ENCODE results near the gene CXCR5.

CXCR5 gene

GRCh38 chr11:118923721-118924587 lies 40.3 kb downstream of the CXCR5 start:
- in situ Hi-C loops (cut with HindIII; ENCODE audit: low pct_ligation_motif_present, low sequenced_read_pairs) = no loop called here
- TF ChIP-seq, protein P1, sequence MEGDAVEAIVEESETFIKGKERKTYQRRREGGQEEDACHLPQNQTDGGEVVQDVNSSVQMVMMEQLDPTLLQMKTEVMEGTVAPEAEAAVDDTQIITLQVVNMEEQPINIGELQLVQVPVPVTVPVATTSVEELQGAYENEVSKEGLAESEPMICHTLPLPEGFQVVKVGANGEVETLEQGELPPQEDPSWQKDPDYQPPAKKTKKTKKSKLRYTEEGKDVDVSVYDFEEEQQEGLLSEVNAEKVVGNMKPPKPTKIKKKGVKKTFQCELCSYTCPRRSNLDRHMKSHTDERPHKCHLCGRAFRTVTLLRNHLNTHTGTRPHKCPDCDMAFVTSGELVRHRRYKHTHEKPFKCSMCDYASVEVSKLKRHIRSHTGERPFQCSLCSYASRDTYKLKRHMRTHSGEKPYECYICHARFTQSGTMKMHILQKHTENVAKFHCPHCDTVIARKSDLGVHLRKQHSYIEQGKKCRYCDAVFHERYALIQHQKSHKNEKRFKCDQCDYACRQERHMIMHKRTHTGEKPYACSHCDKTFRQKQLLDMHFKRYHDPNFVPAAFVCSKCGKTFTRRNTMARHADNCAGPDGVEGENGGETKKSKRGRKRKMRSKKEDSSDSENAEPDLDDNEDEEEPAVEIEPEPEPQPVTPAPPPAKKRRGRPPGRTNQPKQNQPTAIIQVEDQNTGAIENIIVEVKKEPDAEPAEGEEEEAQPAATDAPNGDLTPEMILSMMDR (IDR thresholded peaks at IDR 0.05; ENCODE audit: low read depth, low read length, missing control alignments) = no peak
- Histone ChIP-seq H3K36me3 (replicated peaks) (no peaks in the 10 kb centered on the region), H3K4me3 (ENCODE audit: low read depth, low read length) (peak overlapping the region; percentile 96), H3K27me3 (replicated peaks) (no peaks in the 10 kb centered on the region), H3K27ac (peak overlapping the region; percentile 18)
- no peak for DNase-seq

DNA sequence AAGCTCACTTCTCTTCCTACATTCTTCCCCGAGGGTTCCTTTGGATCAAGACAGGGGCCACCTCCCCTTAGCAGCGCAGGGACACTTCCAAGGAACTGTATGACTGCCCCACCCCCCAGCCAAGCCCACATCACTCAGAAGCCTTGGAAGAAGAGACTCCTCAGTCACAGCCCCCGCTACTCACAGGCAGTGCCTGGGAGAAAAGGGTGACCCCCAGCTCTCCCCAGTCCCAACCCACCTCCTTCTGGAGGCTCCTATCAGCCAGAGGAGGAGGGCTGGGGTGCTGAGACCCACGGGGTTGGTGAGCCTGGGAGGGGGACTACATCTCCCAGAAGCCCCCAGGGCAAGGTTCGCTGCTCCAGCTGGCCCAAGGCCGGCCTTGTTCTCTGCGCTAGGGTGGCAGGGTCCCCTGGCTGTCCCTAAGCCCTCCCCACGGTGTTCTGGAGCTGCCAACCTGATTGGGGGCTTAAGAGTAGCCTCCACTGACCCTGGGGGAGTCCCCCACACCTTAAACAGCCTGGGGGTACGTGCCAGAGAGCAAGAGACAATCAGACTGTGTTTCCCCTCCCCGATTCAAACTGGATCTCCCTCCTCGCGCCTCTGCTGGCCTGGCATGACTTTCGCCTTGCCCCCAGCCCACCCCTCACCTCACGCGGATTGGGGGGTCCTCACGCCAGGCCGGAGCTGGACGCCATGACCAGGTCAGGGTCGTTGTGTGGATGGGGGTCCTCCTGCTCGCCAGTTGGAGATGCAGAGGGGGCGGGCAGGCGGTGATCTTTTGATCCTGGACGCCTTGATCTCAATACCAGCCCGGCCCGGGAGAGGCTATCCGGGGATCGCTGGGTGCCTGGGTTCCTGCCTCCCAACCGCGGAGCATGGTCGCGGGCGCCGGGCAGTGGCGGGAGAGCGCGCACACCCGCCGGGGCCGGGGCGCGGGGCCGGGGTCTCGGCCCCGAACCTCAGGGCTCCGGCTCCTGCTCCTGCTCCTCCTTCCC lies 41.2 kb downstream of the CXCR5 start:
- Histone ChIP-seq H3K36me3 (replicated peaks) (no peaks in the 10 kb centered on the region), H3K27ac (peak overlapping the region; percentile 18), H3K4me3 (ENCODE audit: low read depth, low read length) (peak overlapping the region; percentile 96), H3K27me3 (replicated peaks) (no peaks in the 10 kb centered on the region)
- no peak for DNase-seq
- TF ChIP-seq, protein P1 (IDR thresholded peaks at IDR 0.05; ENCODE audit: low read depth, low read length, missing control alignments) = no peak
- in situ Hi-C loops (cut with HindIII; ENCODE audit: low pct_ligation_motif_present, low sequenced_read_pairs) = loop anchor here (25.0 kb wide), 1 partner anchor 213 kb away; no protein-coding TSS in a partner anchor

- TF ChIP-seq, protein P1 (IDR thresholded peaks at IDR 0.05; ENCODE audit: low read depth, low read length, missing control alignments) = no peak
- Histone ChIP-seq H3K27ac (no peak overlapping the region), H3K4me3 (ENCODE audit: low read depth, low read length) (no peak overlapping the region), H3K36me3 (replicated peaks) (no peaks in the 10 kb centered on the region), H3K27me3 (replicated peaks) (no peaks in the 10 kb centered on the region)
- DNase-seq = no peak
- in situ Hi-C loops (cut with HindIII; ENCODE audit: low pct_ligation_motif_present, low sequenced_read_pairs) = loop anchor here (25.0 kb wide), 1 partner anchor 215 kb away; no protein-coding TSS in a partner anchor
Measured at GRCh38 chr11:118927554-118928100, 43.9 kb downstream of the CXCR5 start.

DNA sequence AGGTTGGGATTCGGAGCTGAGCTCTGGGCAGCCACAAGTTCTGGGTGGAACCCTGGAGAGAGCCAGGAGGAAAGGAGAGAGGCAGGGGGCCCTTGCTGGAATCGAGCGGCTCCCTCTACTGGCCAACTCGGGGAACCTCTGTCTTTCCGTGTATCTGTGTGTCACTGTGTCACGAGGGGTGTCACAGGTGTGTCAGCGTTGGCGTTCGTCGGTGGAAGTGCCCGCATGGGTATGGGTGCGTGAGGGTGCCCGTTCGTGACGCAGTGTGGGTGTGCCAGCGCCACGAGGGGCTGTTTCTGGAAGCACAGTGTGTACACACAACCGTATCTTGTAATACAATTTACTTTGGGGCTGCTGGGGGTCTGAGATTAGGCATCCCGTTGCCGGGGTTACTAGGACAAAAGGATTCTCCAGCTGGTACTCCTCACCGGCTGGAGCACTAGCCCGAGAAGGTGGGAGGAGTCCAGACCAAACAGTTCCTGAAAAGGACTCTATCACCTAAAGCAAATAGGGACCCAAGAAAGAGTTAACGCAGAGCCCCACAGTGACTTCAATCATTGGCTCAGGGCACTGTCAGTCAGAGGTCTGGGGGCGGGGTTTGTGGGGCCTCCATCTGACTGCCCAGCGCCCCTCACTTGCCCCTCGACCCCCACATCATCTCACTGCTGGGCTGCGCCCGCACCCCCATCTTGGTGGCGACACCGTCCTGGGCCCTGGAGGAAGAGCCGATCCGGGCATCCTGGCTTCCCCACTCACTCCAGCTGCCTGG lies 44.6 kb downstream of the CXCR5 start:
- TF ChIP-seq, protein P1 (IDR thresholded peaks at IDR 0.05; ENCODE audit: low read depth, low read length, missing control alignments) = peak; percentile 97
- Histone ChIP-seq H3K27me3 (replicated peaks) (no peaks in the 10 kb centered on the region), H3K27ac (peak overlapping the region; percentile 15), H3K36me3 (replicated peaks) (no peaks in the 10 kb centered on the region), H3K4me3 (ENCODE audit: low read depth, low read length) (peak overlapping the region; percentile 67)
- in situ Hi-C loops (cut with HindIII; ENCODE audit: low pct_ligation_motif_present, low sequenced_read_pairs) = loop anchor here (25.0 kb wide), 1 partner anchor 216 kb away; no protein-coding TSS in a partner anchor
- DNase-seq = peak; percentile 86
